ENCODE measurements around the gene DHRS3.

Gene DHRS3

DNA sequence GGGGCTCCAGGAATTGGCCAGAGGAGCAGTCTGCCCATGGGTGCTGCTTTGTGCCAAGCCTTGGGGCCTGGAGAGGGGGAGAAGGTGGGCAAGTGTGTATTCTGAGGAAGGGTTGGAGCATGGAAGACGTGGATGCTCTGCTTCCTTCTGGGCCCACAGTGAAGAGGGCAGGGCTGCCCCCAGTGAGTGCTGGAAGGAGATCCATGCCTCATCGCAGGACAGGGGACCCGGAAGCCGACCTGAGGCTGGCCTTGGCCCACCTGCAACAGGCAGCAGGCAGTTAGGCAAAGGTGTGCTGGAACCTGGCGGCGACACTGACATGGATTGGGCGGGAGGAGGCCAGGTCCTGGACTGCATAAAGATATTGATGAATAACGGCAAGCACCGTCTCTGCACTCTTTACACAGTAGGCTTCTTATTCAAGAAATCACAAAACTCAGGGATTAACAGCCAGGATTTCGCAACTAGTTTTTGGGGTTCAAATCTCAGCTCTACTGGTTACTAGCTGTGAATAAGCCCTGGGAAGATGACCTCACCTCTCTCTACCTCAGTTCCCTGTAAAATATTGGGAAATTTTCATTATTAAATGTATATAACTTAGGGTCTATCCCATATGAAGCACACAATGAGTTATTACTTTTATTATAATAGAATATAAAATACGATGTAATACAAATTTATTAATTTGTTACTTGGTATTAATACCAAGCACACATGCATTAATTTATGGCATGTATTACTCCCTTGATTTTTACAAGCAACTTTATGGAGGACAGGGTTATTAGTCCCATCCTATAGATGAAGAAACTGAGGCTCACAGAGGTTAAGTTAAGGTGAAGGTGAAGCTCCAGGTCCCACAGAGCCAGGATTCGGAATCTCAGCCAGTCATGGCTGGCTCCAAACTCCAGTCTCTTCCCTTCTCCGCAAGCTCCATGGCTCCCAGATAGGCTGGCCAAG lies 62.3 kb downstream of the DHRS3 start:
- no peak for DNase-seq (ENCODE audit: low read depth in 2 of 3, low spot score in 1 of 3)

- DNase-seq (ENCODE audit: low read depth in 2 of 3, low spot score in 1 of 3) = no peak
Observed at GRCh38 chr1:12554521-12555305, 63.3 kb downstream of the DHRS3 start.

DNA sequence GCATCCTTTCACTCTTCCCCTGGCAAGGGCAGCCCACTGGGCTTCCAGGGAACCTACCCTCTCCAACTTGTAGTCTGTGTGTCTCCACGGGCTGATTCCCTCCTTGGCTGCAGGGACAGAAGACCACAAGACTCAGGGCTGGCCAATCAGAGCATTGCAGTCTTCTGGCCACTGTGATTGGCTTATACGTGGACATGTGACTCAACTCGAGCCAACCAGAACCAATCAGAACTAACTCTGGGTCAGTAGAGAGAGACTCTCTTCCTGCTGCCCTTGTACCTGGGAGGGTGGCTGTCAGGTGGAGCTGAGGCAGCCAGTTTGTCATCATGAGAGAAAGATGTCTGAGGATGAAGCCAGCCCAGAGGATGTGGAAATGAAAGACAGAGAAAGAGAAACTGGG lies 64.0 kb downstream of the DHRS3 start:
- DNase-seq (ENCODE audit: low read depth in 2 of 3, low spot score in 1 of 3) = no peak

GRCh38 chr1:12552951-12553921 lies 64.8 kb downstream of the DHRS3 start:
- DNase-seq (ENCODE audit: low read depth in 2 of 3, low spot score in 1 of 3) = no peak

- DNase-seq (ENCODE audit: low read depth in 2 of 3, low spot score in 1 of 3) = no peak
Observed at GRCh38 chr1:12552111-12552888, 65.7 kb downstream of the DHRS3 start.

- no peak for DNase-seq (ENCODE audit: low read depth in 2 of 3, low spot score in 1 of 3)
Observed at GRCh38 chr1:12551584-12551983, 66.4 kb downstream of the DHRS3 start.

- DNase-seq (ENCODE audit: low read depth in 2 of 3, low spot score in 1 of 3) = no peak
Observed at GRCh38 chr1:12549460-12550349, 68.3 kb downstream of the DHRS3 start.

DNA sequence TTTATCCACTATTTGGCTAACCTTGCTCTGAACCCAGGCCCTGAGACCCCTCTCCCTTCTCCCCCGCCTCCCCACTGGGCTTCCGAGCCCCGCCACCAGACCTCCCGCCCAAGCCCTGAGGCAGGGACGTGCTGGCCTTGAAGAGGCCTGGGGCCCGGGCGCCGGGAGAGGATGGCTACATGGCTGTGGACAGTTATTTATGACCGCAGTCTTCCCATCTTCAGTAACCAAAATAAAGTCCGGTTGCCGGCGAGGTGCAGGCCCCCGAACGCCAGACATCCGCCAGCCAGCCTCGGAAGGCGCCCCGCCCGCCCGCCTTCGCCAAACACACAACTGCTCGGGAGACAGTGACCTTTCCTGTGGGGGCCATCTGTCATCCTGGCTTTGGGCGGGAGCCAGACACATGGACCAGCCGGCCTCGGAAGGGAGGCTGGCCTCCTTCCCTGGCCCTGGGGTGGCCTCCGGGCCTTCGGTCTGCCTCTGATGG lies 69.0 kb downstream of the DHRS3 start:
- no peak for DNase-seq (ENCODE audit: low read depth in 2 of 3, low spot score in 1 of 3)

DNA sequence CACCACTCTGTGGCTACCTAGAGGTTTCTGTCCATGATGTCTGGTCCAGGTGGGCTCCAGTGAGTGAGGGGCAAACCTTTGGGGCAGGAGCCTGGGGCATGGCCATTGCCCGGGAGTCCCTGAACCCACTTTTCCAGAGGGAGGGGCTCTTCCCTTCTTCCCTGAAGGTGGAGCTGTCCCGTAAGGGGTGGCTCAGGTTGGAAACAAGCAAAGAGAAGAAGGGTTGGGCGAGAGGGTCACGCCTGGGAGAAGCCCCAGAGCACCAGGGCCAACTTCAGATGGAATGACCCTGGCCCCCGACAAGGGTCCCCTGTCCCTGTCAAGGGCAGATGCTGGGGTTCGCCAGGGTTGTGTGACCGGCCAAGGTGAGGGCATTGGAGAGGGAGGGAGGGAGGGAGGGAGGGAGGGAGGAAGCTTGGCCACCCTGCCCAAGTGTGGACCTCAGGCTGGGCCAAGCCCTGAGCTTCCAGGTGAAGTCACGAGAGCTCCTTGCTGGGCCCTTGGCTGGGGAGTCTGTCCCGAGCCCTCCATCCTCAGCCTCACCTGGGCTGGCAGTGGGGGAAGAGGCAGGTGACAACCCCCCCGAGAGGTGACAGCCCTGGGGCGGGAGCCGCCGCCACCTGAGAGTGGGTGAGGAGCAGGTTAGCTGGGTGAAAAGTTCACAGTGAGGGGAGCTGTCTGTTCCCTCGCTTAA lies 69.6 kb downstream of the DHRS3 start:
- no peak for DNase-seq (ENCODE audit: low read depth in 2 of 3, low spot score in 1 of 3)

GRCh38 chr1:12547586-12548225 lies 70.3 kb downstream of the DHRS3 start:
- DNase-seq (ENCODE audit: low read depth in 2 of 3, low spot score in 1 of 3) = no peak

GRCh38 chr1:12546771-12547585 lies 71.0 kb downstream of the DHRS3 start:
- no peak for DNase-seq (ENCODE audit: low read depth in 2 of 3, low spot score in 1 of 3)

- no peak for DNase-seq (ENCODE audit: low read depth in 2 of 3, low spot score in 1 of 3)
Observed at GRCh38 chr1:12544992-12545391, 73.0 kb downstream of the DHRS3 start.

- no peak for DNase-seq (ENCODE audit: low read depth in 2 of 3, low spot score in 1 of 3)
Observed at GRCh38 chr1:12544357-12544756, 73.7 kb downstream of the DHRS3 start.

DNA sequence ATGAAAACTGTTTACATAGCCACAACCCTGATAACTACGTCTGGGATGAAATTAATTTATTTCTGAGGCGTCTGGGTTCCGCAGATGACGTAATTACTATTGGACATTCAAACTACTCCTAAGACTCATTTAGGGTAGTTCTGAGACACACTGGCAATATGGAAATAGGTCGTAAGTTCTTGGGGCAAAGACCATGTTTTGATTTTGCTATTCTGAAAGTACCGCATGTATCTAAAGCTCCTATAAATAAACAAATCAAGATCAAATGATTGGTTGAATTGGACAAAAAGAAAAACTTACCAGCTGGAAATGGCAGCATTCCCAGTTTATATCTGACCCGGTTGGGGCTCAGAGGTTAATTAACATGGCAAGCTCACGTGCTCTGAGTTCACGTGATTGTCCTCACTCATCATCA lies 74.3 kb downstream of the DHRS3 start:
- DNase-seq (ENCODE audit: low read depth in 2 of 3, low spot score in 1 of 3) = no peak

- no peak for DNase-seq (ENCODE audit: low read depth in 2 of 3, low spot score in 1 of 3)
Observed at GRCh38 chr1:12542616-12543592, 75.1 kb downstream of the DHRS3 start.

- DNase-seq (ENCODE audit: low read depth in 2 of 3, low spot score in 1 of 3) = no peak
Observed at GRCh38 chr1:12542138-12542465, 75.9 kb downstream of the DHRS3 start.
